Esophagus muscularis mucosa (tissue), 4 donors: Measurements from ENCODE around the gene KCNIP3. TPM values are rescaled to one million over a fixed set of nuclear protein-coding genes. Genes with fewer than 3 reads are reported as not detected.

ENCODE experiments used
- DNase-seq: peaks from one replicate; pipeline ENCODE4 v3.0.0-alpha.2; 2017; ENCODE audit errors: extremely low spot score
- H3K27ac ChIP-seq, 4 donors: fragments of 200-600 bp; sonication (generic); replicated peaks in 1 of 4; 1 replicate in 3 of 4; 2 replicates in 1 of 4; pipeline ENCODE4 v1.5.1; 2016 to 2019; ENCODE audit warnings: mild to moderate bottlenecking in 1 of 4
- H3K27me3 ChIP-seq, 4 donors: fragments of 200-600 bp; sonication (generic); one replicate each; pipeline versions ENCODE4 v1.5.1 to v1.6.0; 2016 to 2019
- H3K36me3 ChIP-seq, 4 donors: fragments of 200-600 bp; sonication (generic); one replicate each; pipeline ENCODE4 v1.5.1; 2016 to 2019
- H3K4me1 ChIP-seq, 4 donors: fragments of 200-600 bp; sonication (generic); one replicate each; pipeline ENCODE4 v1.5.1; 2016 to 2019
- H3K4me3 ChIP-seq, 4 donors: fragments of 200-600 bp; sonication (generic); 1 replicate in 2 of 4; 2 replicates in 2 of 4; pipeline ENCODE4 v1.5.1; 2016 to 2019; ENCODE audit warnings: mild to moderate bottlenecking in 4 of 4, moderate library complexity in 1 of 4
- H3K9me3 ChIP-seq, 4 donors: fragments of 200-600 bp; sonication (generic); 1 replicate in 3 of 4; 2 replicates in 1 of 4; pipeline ENCODE4 v1.5.1; 2016 to 2019
- EP300 ChIP-seq: sonication (generic); formaldehyde crosslinking; IDR thresholded peaks from one replicate; pipeline ENCODE4 v1.6.1; 2017; ENCODE audit warnings: antibody characterized with exemption
- POLR2A ChIP-seq: fragments of 450-650 bp; IDR thresholded peaks from one replicate; pipeline ENCODE4 v1.6.1; 2017; ENCODE audit warnings: antibody characterized with exemption, moderate library complexity, mild to moderate bottlenecking, low read depth
- POLR2AphosphoS5 ChIP-seq, 2 donors: sonication (generic); formaldehyde crosslinking; IDR thresholded peaks; one replicate each; pipeline ENCODE4 v1.6.1; 2017; ENCODE audit warnings: antibody characterized with exemption in 2 of 2
- WGBS: methylation state at CpG from one replicate; pipeline ENCODE4 v1.1.5; 2018; 5-methylcytosine and 5-hydroxymethylcytosine counted together
- intact Hi-C: fragments of 100-400 bp; cut with DNase I; formaldehyde crosslinking; loops from one replicate; pipeline ENCODE4 v1.15.1; 2023
- total RNA-seq, 4 donors: library from RNA; depleted of rRNA; stranded (reverse); fragments of >200 nt; gene quantifications; one replicate each; pipeline versions ENCODE4 v1.1.0 to v1.2.1, GENCODE V29; 2016
- TF ChIP-seq, protein P1 (sequence below), 3 experiments: fragments of 200-600 bp in 2 of 3; fragments of 450-650 bp in 1 of 3; sonication (generic) in 2 of 3; IDR thresholded peaks; one replicate each; pipeline ENCODE4 v1.5.1; 2017 to 2019; ENCODE audit warnings: antibody characterized with exemption in 3 of 3, mild to moderate bottlenecking in 2 of 3, moderate library complexity in 1 of 3

Gene KCNIP3
- total RNA-seq, 4 donors from 2014 or later, result 15.8 to 29.9 (median 23.0) TPM

- Histone ChIP-seq H3K4me1 (no peaks in the 10 kb centered on the region), H3K9me3 (no peaks in the 10 kb centered on the region), H3K27me3 (peaks cover 0 to 26% (median 0%) of the 10 kb centered on the region in 4 donors), H3K27ac (no peak overlapping the region), H3K4me3 (no peak overlapping the region), H3K36me3 (no peaks in the 10 kb centered on the region)
- TF ChIP-seq POLR2A, result no peak
- TF ChIP-seq POLR2AphosphoS5 (IDR thresholded peaks at IDR 0.05), result no peak
- TF ChIP-seq, protein P1, sequence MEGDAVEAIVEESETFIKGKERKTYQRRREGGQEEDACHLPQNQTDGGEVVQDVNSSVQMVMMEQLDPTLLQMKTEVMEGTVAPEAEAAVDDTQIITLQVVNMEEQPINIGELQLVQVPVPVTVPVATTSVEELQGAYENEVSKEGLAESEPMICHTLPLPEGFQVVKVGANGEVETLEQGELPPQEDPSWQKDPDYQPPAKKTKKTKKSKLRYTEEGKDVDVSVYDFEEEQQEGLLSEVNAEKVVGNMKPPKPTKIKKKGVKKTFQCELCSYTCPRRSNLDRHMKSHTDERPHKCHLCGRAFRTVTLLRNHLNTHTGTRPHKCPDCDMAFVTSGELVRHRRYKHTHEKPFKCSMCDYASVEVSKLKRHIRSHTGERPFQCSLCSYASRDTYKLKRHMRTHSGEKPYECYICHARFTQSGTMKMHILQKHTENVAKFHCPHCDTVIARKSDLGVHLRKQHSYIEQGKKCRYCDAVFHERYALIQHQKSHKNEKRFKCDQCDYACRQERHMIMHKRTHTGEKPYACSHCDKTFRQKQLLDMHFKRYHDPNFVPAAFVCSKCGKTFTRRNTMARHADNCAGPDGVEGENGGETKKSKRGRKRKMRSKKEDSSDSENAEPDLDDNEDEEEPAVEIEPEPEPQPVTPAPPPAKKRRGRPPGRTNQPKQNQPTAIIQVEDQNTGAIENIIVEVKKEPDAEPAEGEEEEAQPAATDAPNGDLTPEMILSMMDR (IDR thresholded peaks at IDR 0.05), result no peak
- intact Hi-C loops, result no loop called here
- 98% methylated on average over 10 of the region's 19 CpGs for WGBS
- DNase-seq, result no peak
Observed at GRCh38 chr2:95315801-95316411, 18.8 kb downstream of the KCNIP3 start.

GRCh38 chr2:95316466-95317122, 19.4 kb downstream of the KCNIP3 start:
- no peaks in the 10 kb centered on the region for H3K9me3 ChIP-seq
- peaks cover 0 to 26% (median 0%) of the 10 kb centered on the region in 4 donors for H3K27me3 ChIP-seq
- intact Hi-C loops, result no loop called here
- WGBS, result 81% methylated on average over 8 of the region's 8 CpGs
- H3K27ac ChIP-seq, result no peak overlapping the region
- no peaks in the 10 kb centered on the region for H3K36me3 ChIP-seq
- TF ChIP-seq POLR2A, result no peak
- TF ChIP-seq EP300, result no peak
- TF ChIP-seq, protein P1 (IDR thresholded peaks at IDR 0.05), result no peak
- no peak for TF ChIP-seq POLR2AphosphoS5 (IDR thresholded peaks at IDR 0.05)
- no peak overlapping the region for H3K4me3 ChIP-seq
- H3K4me1 ChIP-seq, result no peaks in the 10 kb centered on the region
- DNase-seq, result no peak

GRCh38 chr2:95317123-95317500, 20.0 kb downstream of the KCNIP3 start:
- Histone ChIP-seq H3K4me3 (no peak overlapping the region), H3K9me3 (no peaks in the 10 kb centered on the region), H3K36me3 (no peaks in the 10 kb centered on the region), H3K4me1 (no peaks in the 10 kb centered on the region), H3K27me3 (peaks cover 0 to 26% (median 0%) of the 10 kb centered on the region in 4 donors), H3K27ac (no peak overlapping the region)
- DNase-seq, result no peak
- intact Hi-C loops, result no loop called here
- 100% methylated on average over 1 of the region's 6 CpGs for WGBS
- TF ChIP-seq, protein P1 (IDR thresholded peaks at IDR 0.05), result no peak
- TF ChIP-seq POLR2AphosphoS5 (IDR thresholded peaks at IDR 0.05), result no peak
- no peak for TF ChIP-seq POLR2A
- no peak for TF ChIP-seq EP300

- no peak for TF ChIP-seq EP300
- TF ChIP-seq POLR2A, result no peak
- no peak for TF ChIP-seq POLR2AphosphoS5 (IDR thresholded peaks at IDR 0.05)
- TF ChIP-seq, protein P1 (IDR thresholded peaks at IDR 0.05), result no peak
- intact Hi-C loops, result no loop called here
- Histone ChIP-seq H3K9me3 (no peaks in the 10 kb centered on the region), H3K27me3 (peaks cover 0 to 23% (median 0%) of the 10 kb centered on the region in 4 donors), H3K27ac (no peak overlapping the region), H3K4me3 (no peak overlapping the region), H3K36me3 (no peaks in the 10 kb centered on the region), H3K4me1 (no peaks in the 10 kb centered on the region)
- WGBS, result 92% methylated on average over 11 of the region's 12 CpGs
- no peak for DNase-seq
Observed at GRCh38 chr2:95317665-95318425, 20.7 kb downstream of the KCNIP3 start.
